ENCODE measurements around the gene CCNA2.

The CCNA2 gene

GRCh38 chr4:121790976-121791375 is 32.7 kb downstream of the CCNA2 start:
- DNase-seq (ENCODE audit: low read depth): no peak
- no peak overlapping the region for H3K4me3 ChIP-seq (ENCODE audit: low read depth, low read length)
- TF ChIP-seq CTCF (IDR thresholded peaks at IDR 0.05; ENCODE audit: control insufficient read depth, extremely low read depth, insufficient read depth): no peak

GRCh38 chr4:121789960-121790829 is 33.5 kb downstream of the CCNA2 start:
- no peak for DNase-seq (ENCODE audit: low read depth)
- no peak overlapping the region for H3K4me3 ChIP-seq (ENCODE audit: low read depth, low read length)
- no peak for TF ChIP-seq CTCF (IDR thresholded peaks at IDR 0.05; ENCODE audit: control insufficient read depth, extremely low read depth, insufficient read depth)

DNA sequence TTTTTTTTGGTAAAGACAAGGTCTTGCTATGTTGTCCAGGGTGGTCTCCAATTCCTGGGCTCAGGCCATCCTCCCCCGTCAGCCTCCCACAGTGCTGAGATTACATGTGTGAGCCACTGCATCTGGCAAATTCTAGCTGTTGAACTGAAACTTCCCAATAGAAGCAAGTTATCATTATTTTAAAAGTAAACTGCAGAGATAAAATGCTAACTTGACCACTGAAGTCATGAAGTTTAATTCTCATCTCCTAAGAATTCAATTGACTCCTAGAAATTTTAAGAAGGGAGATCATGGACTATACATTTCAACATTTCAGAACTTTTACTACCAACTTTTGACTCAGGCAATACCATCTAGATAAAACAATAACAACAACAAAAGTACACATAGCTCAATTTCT is 34.2 kb downstream of the CCNA2 start:
- no peak for TF ChIP-seq CTCF (IDR thresholded peaks at IDR 0.05; ENCODE audit: control insufficient read depth, extremely low read depth, insufficient read depth)

DNA sequence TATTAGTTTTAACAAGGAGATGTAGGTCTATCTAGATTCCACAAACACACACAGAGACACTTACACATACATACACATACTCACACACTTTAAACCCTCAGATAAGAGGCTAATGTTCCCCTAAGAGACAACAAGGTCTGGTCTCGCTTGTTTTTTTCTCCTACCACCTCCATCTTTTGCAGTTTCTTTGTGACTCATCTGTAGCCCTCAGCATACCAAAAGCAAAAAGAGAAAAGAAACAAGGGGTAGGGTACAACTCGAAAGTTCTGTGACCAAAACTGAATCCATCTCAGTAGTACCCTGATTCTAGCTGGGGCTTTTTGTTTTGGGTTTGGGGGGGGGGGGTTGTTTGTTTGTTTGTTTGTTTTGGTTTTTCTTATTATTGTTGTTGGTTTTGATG is 34.8 kb downstream of the CCNA2 start:
- H3K4me3 ChIP-seq (ENCODE audit: low read depth, low read length): no peak overlapping the region
- no peak for TF ChIP-seq CTCF (IDR thresholded peaks at IDR 0.05; ENCODE audit: control insufficient read depth, extremely low read depth, insufficient read depth)
- no peak for DNase-seq (ENCODE audit: low read depth)

More for the DNA sequence above, 34.2 kb downstream of the CCNA2 start:
- H3K4me3 ChIP-seq (ENCODE audit: low read depth, low read length): no peak overlapping the region
- DNase-seq (ENCODE audit: low read depth): no peak

DNA sequence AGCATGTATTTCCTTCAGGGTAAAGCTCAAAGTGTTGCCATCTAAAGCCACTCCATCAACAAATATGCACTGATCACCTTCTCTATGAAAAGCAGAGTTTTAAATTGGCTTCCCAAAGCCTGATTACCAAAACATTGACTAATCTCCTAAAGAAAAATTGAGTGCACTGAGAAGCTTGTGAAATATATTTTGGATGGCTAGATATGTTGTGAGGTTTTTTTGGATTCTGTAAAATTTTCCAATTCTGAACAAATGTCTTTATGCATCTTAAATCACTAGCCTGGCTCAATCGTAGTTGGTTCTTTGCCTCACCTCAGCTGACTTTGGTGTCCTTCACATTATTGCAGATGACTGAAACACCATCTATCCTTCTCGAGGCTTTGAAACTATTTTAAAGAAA is 37.5 kb downstream of the CCNA2 start:
- DNase-seq (ENCODE audit: low read depth): no peak
- no peak overlapping the region for H3K4me3 ChIP-seq (ENCODE audit: low read depth, low read length)
- no peak for TF ChIP-seq CTCF (IDR thresholded peaks at IDR 0.05; ENCODE audit: control insufficient read depth, extremely low read depth, insufficient read depth)

- TF ChIP-seq CTCF (IDR thresholded peaks at IDR 0.05; ENCODE audit: control insufficient read depth, extremely low read depth, insufficient read depth): no peak
- no peak for DNase-seq (ENCODE audit: low read depth)
- no peak overlapping the region for H3K4me3 ChIP-seq (ENCODE audit: low read depth, low read length)
Measured at GRCh38 chr4:121785479-121785878, 38.2 kb downstream of the CCNA2 start.

GRCh38 chr4:121784975-121785374 is 38.7 kb downstream of the CCNA2 start:
- TF ChIP-seq CTCF (IDR thresholded peaks at IDR 0.05; ENCODE audit: control insufficient read depth, extremely low read depth, insufficient read depth): no peak
- no peak overlapping the region for H3K4me3 ChIP-seq (ENCODE audit: low read depth, low read length)
- no peak for DNase-seq (ENCODE audit: low read depth)
